Trophoblast cell (in vitro differentiated cells and primary cell): ENCODE measurements around the gene MBP.

ENCODE experiments used
- DNase-seq, 2 donors: peaks; one replicate each; pipeline ENCODE4 v3.0.0-alpha.2; 2016
- H2AFZ ChIP-seq: 2 replicates; pipeline ENCODE4 v1.6.1; 2013; ENCODE audit warnings: low read length, moderate library complexity, mild to moderate bottlenecking; ENCODE audit not compliant: insufficient read depth, poor library complexity
- H2AK5ac ChIP-seq: 2 replicates; pipeline ENCODE4 v1.6.1; 2013; ENCODE audit warnings: mild to moderate bottlenecking, low read length
- H2BK120ac ChIP-seq: 2 replicates; pipeline ENCODE4 v1.6.1; 2013; ENCODE audit warnings: low read length, mild to moderate bottlenecking, moderate library complexity; ENCODE audit not compliant: insufficient read depth, poor library complexity
- H2BK12ac ChIP-seq: 2 replicates; pipeline ENCODE4 v1.6.1; 2013; ENCODE audit warnings: mild to moderate bottlenecking, low read length, moderate library complexity
- H2BK5ac ChIP-seq: 2 replicates; pipeline ENCODE4 v1.6.1; 2013; ENCODE audit warnings: low read length, low read depth, moderate library complexity, mild to moderate bottlenecking; ENCODE audit not compliant: poor library complexity
- H3K14ac ChIP-seq: 2 replicates; pipeline ENCODE4 v1.6.1; 2013; ENCODE audit warnings: mild to moderate bottlenecking, low read length
- H3K18ac ChIP-seq: 2 replicates; pipeline ENCODE4 v1.6.1; 2013; ENCODE audit warnings: mild to moderate bottlenecking, low read length
- H3K23ac ChIP-seq: 2 replicates; pipeline ENCODE4 v1.6.1; 2013; ENCODE audit warnings: low read length
- H3K27ac ChIP-seq: 2 replicates; pipeline ENCODE4 v1.5.1; 2013; ENCODE audit warnings: low read depth, mild to moderate bottlenecking, inconsistent platforms, low read length, moderate library complexity
- H3K27me3 ChIP-seq: 2 replicates; pipeline ENCODE4 v1.6.1; 2013; ENCODE audit warnings: inconsistent platforms, mild to moderate bottlenecking, low read length, moderate library complexity; ENCODE audit not compliant: insufficient read depth
- H3K36me3 ChIP-seq, 2 experiments: 1 replicate in 1 of 2; 2 replicates in 1 of 2; pipeline ENCODE4 v1.6.1; 2013; ENCODE audit warnings: low read length in 2 of 2, mild to moderate bottlenecking in 2 of 2, moderate library complexity in 1 of 2; ENCODE audit not compliant: insufficient read depth in 2 of 2, control insufficient read depth in 1 of 2
- H3K4ac ChIP-seq: 2 replicates; pipeline ENCODE4 v1.6.1; 2013; ENCODE audit warnings: low read depth, mild to moderate bottlenecking, low read length, moderate library complexity
- H3K4me1 ChIP-seq, 2 experiments: 1 replicate in 1 of 2; 2 replicates in 1 of 2; pipeline ENCODE4 v1.6.1; 2013; ENCODE audit warnings: low read length in 2 of 2, mild to moderate bottlenecking in 2 of 2, moderate library complexity in 1 of 2; ENCODE audit not compliant: insufficient read depth in 2 of 2, control insufficient read depth in 1 of 2
- H3K4me2 ChIP-seq: 2 replicates; pipeline ENCODE4 v1.6.1; 2013; ENCODE audit warnings: inconsistent platforms, mild to moderate bottlenecking, low read length, moderate library complexity
- H3K4me3 ChIP-seq: 2 replicates; pipeline ENCODE4 v1.5.1; 2013; ENCODE audit warnings: mild to moderate bottlenecking, low read depth, low read length, inconsistent platforms
- H3K79me1 ChIP-seq: one replicate; pipeline ENCODE4 v1.6.1; 2013; ENCODE audit warnings: low read length
- H3K79me2 ChIP-seq: 2 replicates; pipeline ENCODE4 v1.6.1; 2013; ENCODE audit warnings: low read length, mild to moderate bottlenecking; ENCODE audit not compliant: control insufficient read depth, insufficient read depth, poor library complexity
- H3K9ac ChIP-seq: 2 replicates; pipeline ENCODE4 v1.6.1; 2013; ENCODE audit warnings: mild to moderate bottlenecking, low read length
- H3K9me3 ChIP-seq: 2 replicates; pipeline ENCODE4 v1.6.1; 2013; ENCODE audit warnings: low read depth, mild to moderate bottlenecking, control low read depth, inconsistent platforms, low read length; ENCODE audit not compliant: insufficient read depth
- H4K12ac ChIP-seq: 2 replicates; pipeline ENCODE4 v1.6.1; 2013; ENCODE audit warnings: low read depth, mild to moderate bottlenecking, low read length, moderate library complexity
- H4K8ac ChIP-seq: 2 replicates; pipeline ENCODE4 v1.6.1; 2013; ENCODE audit warnings: low read depth, mild to moderate bottlenecking, low read length, moderate library complexity
- H4K91ac ChIP-seq: one replicate; pipeline ENCODE4 v1.6.1; 2013; ENCODE audit warnings: low read depth, mild to moderate bottlenecking, low read length, moderate library complexity
- WGBS: extraction: QIAGEN DNeasy Blood & Tissue Kit; methylation state at CpG from one replicate; pipeline ENCODE4 v1.1.7; 2013; ENCODE audit warnings: missing lambda C conversion rate; ENCODE audit not compliant: insufficient read length, insufficient coverage; ENCODE audit errors: extremely low coverage; 5-methylcytosine and 5-hydroxymethylcytosine counted together

MBP gene

DNA sequence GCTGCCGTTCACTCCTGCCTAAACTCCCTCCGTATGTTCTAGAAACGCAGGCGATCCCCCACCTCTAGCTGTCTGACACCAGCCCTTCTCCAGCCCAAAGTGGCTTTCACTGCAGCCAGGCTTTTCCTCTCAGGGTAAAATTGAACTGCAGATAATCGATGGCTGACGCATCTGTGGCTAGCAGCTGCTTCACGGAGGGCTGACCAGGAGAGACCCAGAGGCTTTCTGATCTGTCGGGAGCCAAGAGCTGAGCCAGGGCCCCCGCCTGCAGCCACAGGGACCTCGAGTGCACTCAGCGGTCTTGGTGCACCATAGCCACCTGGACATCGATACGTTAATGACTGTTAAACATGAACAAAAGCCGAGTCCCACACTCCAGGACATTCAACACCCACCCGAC lies 107.5 kb downstream of the MBP start:
- Histone ChIP-seq H2AK5ac (no peak overlapping the region), H4K91ac (no peak overlapping the region), H3K27me3 (no peaks in the 10 kb centered on the region), H3K4me1 (no peaks in the 10 kb centered on the region), H3K18ac (no peak overlapping the region), H3K27ac (no peak overlapping the region), H3K14ac (no peak overlapping the region), H2BK12ac (no peak overlapping the region), H3K4me3 (no peak overlapping the region), H2BK5ac (no peak overlapping the region), H3K79me1 (no peaks in the 10 kb centered on the region), H3K4me2 (no peak overlapping the region), H3K36me3 (peaks cover 0 to 2% of the 10 kb centered on the region in 2 experiments), H3K9me3 (peaks cover 3% of the 10 kb centered on the region), H3K4ac (no peak overlapping the region), H4K8ac (no peak overlapping the region), H3K23ac (no peak overlapping the region), H3K9ac (no peak overlapping the region), H2AFZ (no peak overlapping the region), H4K12ac (no peak overlapping the region), H2BK120ac (no peak overlapping the region), H3K79me2 (no peaks in the 10 kb centered on the region)
- no CpG with 5 or more reads among the region's 15 CpGs for WGBS
- DNase-seq = no peak

DNA sequence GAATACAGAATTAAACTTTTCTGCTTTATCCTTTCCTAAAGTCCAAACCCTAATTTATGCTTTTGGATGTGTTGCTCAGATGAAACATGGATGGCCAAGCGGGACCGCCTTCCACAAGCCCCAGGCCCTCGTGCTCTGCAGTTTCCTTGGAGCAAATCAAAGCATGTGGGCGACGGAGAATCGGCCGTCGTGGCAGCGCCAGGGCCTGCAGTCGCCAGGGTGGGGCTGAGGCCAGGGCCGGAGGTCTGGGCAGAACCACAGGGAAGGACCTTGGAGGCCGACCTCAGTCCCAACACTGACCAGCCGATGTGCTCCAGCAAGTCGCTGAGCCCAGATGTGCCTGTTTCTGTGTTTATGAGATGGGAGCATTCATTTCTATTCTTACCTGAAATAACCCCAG lies 108.1 kb downstream of the MBP start:
- H3K4me2 ChIP-seq = no peak overlapping the region
- no peak overlapping the region for H4K12ac ChIP-seq
- no peak overlapping the region for H4K8ac ChIP-seq
- no peaks in the 10 kb centered on the region for H3K4me1 ChIP-seq
- H2BK5ac ChIP-seq = no peak overlapping the region
- H3K4ac ChIP-seq = no peak overlapping the region
- peaks cover 0 to 2% of the 10 kb centered on the region in 2 experiments for H3K36me3 ChIP-seq
- no peaks in the 10 kb centered on the region for H3K79me2 ChIP-seq
- H3K4me3 ChIP-seq = no peak overlapping the region
- no peak overlapping the region for H3K9ac ChIP-seq
- no peak overlapping the region for H2BK12ac ChIP-seq
- no peak overlapping the region for H3K27ac ChIP-seq
- H3K18ac ChIP-seq = no peak overlapping the region
- no peak overlapping the region for H2BK120ac ChIP-seq
- no peak for DNase-seq
- H3K79me1 ChIP-seq = no peaks in the 10 kb centered on the region
- peaks cover 3% of the 10 kb centered on the region for H3K9me3 ChIP-seq
- no CpG with 5 or more reads among the region's 14 CpGs for WGBS
- H4K91ac ChIP-seq = no peak overlapping the region
- no peak overlapping the region for H2AK5ac ChIP-seq
- no peak overlapping the region for H3K23ac ChIP-seq
- H3K27me3 ChIP-seq = no peaks in the 10 kb centered on the region
- H3K14ac ChIP-seq = no peak overlapping the region
- no peak overlapping the region for H2AFZ ChIP-seq

- H3K4ac ChIP-seq = no peak overlapping the region
- no peak overlapping the region for H3K9ac ChIP-seq
- no peak overlapping the region for H2AK5ac ChIP-seq
- H3K14ac ChIP-seq = no peak overlapping the region
- H3K9me3 ChIP-seq = peaks cover 3% of the 10 kb centered on the region
- no peak overlapping the region for H3K4me2 ChIP-seq
- no peak overlapping the region for H4K8ac ChIP-seq
- no peak for DNase-seq
- no peak overlapping the region for H3K18ac ChIP-seq
- H3K27ac ChIP-seq = no peak overlapping the region
- H3K79me2 ChIP-seq = no peaks in the 10 kb centered on the region
- H2BK5ac ChIP-seq = no peak overlapping the region
- no peak overlapping the region for H2AFZ ChIP-seq
- H4K91ac ChIP-seq = no peak overlapping the region
- H3K23ac ChIP-seq = no peak overlapping the region
- H4K12ac ChIP-seq = no peak overlapping the region
- no peak overlapping the region for H2BK120ac ChIP-seq
- H3K4me1 ChIP-seq = no peaks in the 10 kb centered on the region
- no peak overlapping the region for H3K4me3 ChIP-seq
- no peaks in the 10 kb centered on the region for H3K79me1 ChIP-seq
- H3K27me3 ChIP-seq = no peaks in the 10 kb centered on the region
- peaks cover 0 to 2% of the 10 kb centered on the region in 2 experiments for H3K36me3 ChIP-seq
- no peak overlapping the region for H2BK12ac ChIP-seq
- no CpG with 5 or more reads among the region's 19 CpGs for WGBS
Observed at GRCh38 chr18:77023102-77023782, 109.3 kb downstream of the MBP start.

GRCh38 chr18:77022556-77022955 lies 110.0 kb downstream of the MBP start:
- no peak overlapping the region for H3K4me3 ChIP-seq
- peaks cover 3% of the 10 kb centered on the region for H3K9me3 ChIP-seq
- H2AK5ac ChIP-seq = no peak overlapping the region
- H2BK120ac ChIP-seq = no peak overlapping the region
- H3K4me2 ChIP-seq = no peak overlapping the region
- no peak overlapping the region for H4K91ac ChIP-seq
- H4K12ac ChIP-seq = no peak overlapping the region
- no peak overlapping the region for H3K14ac ChIP-seq
- no peak overlapping the region for H2BK5ac ChIP-seq
- H3K18ac ChIP-seq = no peak overlapping the region
- H3K23ac ChIP-seq = no peak overlapping the region
- no peaks in the 10 kb centered on the region for H3K27me3 ChIP-seq
- H3K4me1 ChIP-seq = no peaks in the 10 kb centered on the region
- H3K36me3 ChIP-seq = peaks cover 0 to 2% of the 10 kb centered on the region in 2 experiments
- no peak for DNase-seq
- no peak overlapping the region for H2AFZ ChIP-seq
- H3K27ac ChIP-seq = no peak overlapping the region
- no peaks in the 10 kb centered on the region for H3K79me1 ChIP-seq
- H3K9ac ChIP-seq = no peak overlapping the region
- no peak overlapping the region for H4K8ac ChIP-seq
- no peak overlapping the region for H3K4ac ChIP-seq
- no peak overlapping the region for H2BK12ac ChIP-seq
- no peaks in the 10 kb centered on the region for H3K79me2 ChIP-seq
- WGBS = no CpG with 5 or more reads among the region's 5 CpGs
